ENCODE data around the gene DNAH14. TPM values are rescaled to one million over a fixed set of nuclear protein-coding genes. Genes with fewer than 3 reads are reported as not detected.
A peak's percentile ranks its signal among the peaks of the same experiment; 100 is the strongest.

The DNAH14 gene
- total RNA-seq, 4 donors from 2014 or later = 3.5 to 7.0 (median 5.6) TPM

- TF ChIP-seq CTCF (IDR thresholded peaks at IDR 0.05) = no peak
- ATAC-seq (ENCODE audit: low FRiP score) (no peak), DNase-seq (ENCODE audit: low spot score) (no peak)
Measured at GRCh38 chr1:225422795-225423517, 493.5 kb downstream of the DNAH14 start.

GRCh38 chr1:225423518-225423855 lies 494.0 kb downstream of the DNAH14 start:
- no peak for DNase-seq (ENCODE audit: low spot score)
- no peak for TF ChIP-seq CTCF (IDR thresholded peaks at IDR 0.05)
- ATAC-seq (ENCODE audit: low FRiP score) = no peak

- ATAC-seq (ENCODE audit: low FRiP score) (no peak), DNase-seq (ENCODE audit: low spot score) (no peak)
- TF ChIP-seq CTCF (IDR thresholded peaks at IDR 0.05) = no peak
Measured at GRCh38 chr1:225424562-225425200, 495.2 kb downstream of the DNAH14 start.

GRCh38 chr1:225425201-225425786 lies 495.8 kb downstream of the DNAH14 start:
- DNase-seq (ENCODE audit: low spot score) (no peak), ATAC-seq (ENCODE audit: low FRiP score) (no peak)
- no peak for TF ChIP-seq CTCF (IDR thresholded peaks at IDR 0.05)

GRCh38 chr1:225426395-225427234 lies 497.1 kb downstream of the DNAH14 start:
- no peak for TF ChIP-seq CTCF (IDR thresholded peaks at IDR 0.05)
- DNase-seq (ENCODE audit: low spot score) (no peak), ATAC-seq (ENCODE audit: low FRiP score) (no peak)

GRCh38 chr1:225427235-225428067 lies 498.0 kb downstream of the DNAH14 start, which contains the start of gene LBR:
TSS of gene LBR (minus strand) at chr1:225428038. CDS start at chr1:225424075, 3,963 bp downstream.
- DNase-seq (ENCODE audit: low spot score) = no peak
- peak; percentile 44 for ATAC-seq (ENCODE audit: low FRiP score)
- TF ChIP-seq CTCF (IDR thresholded peaks at IDR 0.05) = no peak
